A673 (cell line): Measurements from ENCODE around the gene SLC2A4.

ENCODE experiments used
- CTCF ChIP-seq: fragments of 300-800, 200-600 bp; sonication (generic); conservative IDR thresholded peaks from 2 replicates; pipeline ENCODE4 v1.5.1; 2017; ENCODE audit warnings: low read depth, mild to moderate bottlenecking, antibody characterized with exemption, low read length, moderate library complexity, mixed read lengths
- EZH2 ChIP-seq: fragments of 200-600 bp; sonication (generic); IDR thresholded peaks from 2 replicates; pipeline ENCODE4 v1.6.1; 2017; ENCODE audit warnings: borderline replicate concordance, low read depth, mild to moderate bottlenecking, mixed read lengths, antibody characterized with exemption, low read length; ENCODE audit not compliant: poor library complexity, severe bottlenecking

- TF ChIP-seq CTCF: no peak
- no peak for TF ChIP-seq EZH2
Observed at GRCh38 chr17:7260151-7260550, 21.4 kb upstream of the SLC2A4 start.
